A549 (cell line): Measurements from ENCODE around the gene TGFBR3. TPM values are rescaled to one million over a fixed set of nuclear protein-coding genes. Genes with fewer than 3 reads are reported as not detected.

Experiments
- ATAC-seq, 2 experiments: fragments of 200-7000 bp in 1 of 2; fragments of >200 bp in 1 of 2; cut with Nextera tagmentation in 1 of 2; cut with Tn5 transposase in 1 of 2; 3 replicates each; pipeline versions ENCODE4 v1.8.0 to v1.9.1; 2018 to 2020; ENCODE audit warnings: mild to moderate bottlenecking in 1 of 2, moderate library complexity in 1 of 2
- CTCF ChIA-PET: fragments of 300-600 bp; sonication (Branson Sonifier 250); formaldehyde crosslinking; extraction: SDS; loops from one replicate; lab custom pipeline; 2021; ENCODE audit warnings: antibody characterized with exemption, inconsistent platforms; lab: Yijun Ruan, JAX
- POLR2A ChIA-PET: fragments of 350-600 bp; formaldehyde crosslinking; extraction: SDS; loops from one replicate; lab custom pipeline; 2021; ENCODE audit warnings: antibody characterized with exemption, inconsistent platforms; lab: Yijun Ruan, JAX
- DNase-seq, 2 experiments: peaks; one replicate each; pipeline versions ENCODE4 v3.0.0 to v3.0.0-alpha.2; 2011 to 2016; ENCODE audit warnings: low read depth in 1 of 2, low spot score in 1 of 2
- FAIRE-seq: peaks from 2 replicates; lab custom pipeline; 2011; peaks lifted over from hg19 to GRCh38; lab: Jason Lieb, UNC
- H3K27ac ChIP-seq, 2 experiments: fragments of >200 bp; sonication (Bioruptor Twin); formaldehyde crosslinking; 3 replicates each; pipeline ENCODE4 v1.5.1; 2016 to 2017
- H3K4me1 ChIP-seq: fragments of >200 bp; sonication (Bioruptor Twin); formaldehyde crosslinking; 3 replicates; pipeline ENCODE4 v1.6.1; 2016
- H3K4me2 ChIP-seq: fragments of >200 bp; sonication (Bioruptor Twin); formaldehyde crosslinking; 3 replicates; pipeline ENCODE4 v1.6.1; 2016
- H3K4me3 ChIP-seq: fragments of >200 bp; sonication (Bioruptor Twin); formaldehyde crosslinking; 3 replicates; pipeline ENCODE4 v1.5.1; 2016
- H3K9me3 ChIP-seq: fragments of >200 bp; sonication (Bioruptor Twin); formaldehyde crosslinking; 3 replicates; pipeline ENCODE4 v1.6.1; 2016
- CHD4 ChIP-seq: fragments of 200-600 bp; sonication (generic); IDR thresholded peaks from 2 replicates; pipeline ENCODE4 v1.6.1; 2016; ENCODE audit warnings: antibody characterized with exemption, mild to moderate bottlenecking, borderline replicate concordance
- CTCF ChIP-seq: fragments of >200 bp; sonication (Bioruptor Twin); formaldehyde crosslinking; IDR thresholded peaks from 3 replicates; pipeline ENCODE4 v1.5.1; 2016
- E2F6 ChIP-seq: IDR thresholded peaks from 2 replicates; pipeline ENCODE4 v1.6.1; 2012; ENCODE audit warnings: low read depth, borderline replicate concordance
- FOSL2 ChIP-seq, 2 experiments: fragments of 450-650 bp in 1 of 2; fragments of >200 bp in 1 of 2; sonication (Bioruptor Twin) in 1 of 2; formaldehyde crosslinking; IDR thresholded peaks; 2 replicates each; pipeline versions ENCODE4 v1.5.0 to v1.6.1; 2016 to 2020; ENCODE audit warnings: mild to moderate bottlenecking in 1 of 2, moderate library complexity in 1 of 2
- FOXS1 ChIP-seq: fragments of 250-450 bp; sonication (Bioruptor Pico); IDR thresholded peaks from 2 replicates; pipeline ENCODE4 v1.5.0; 2020; ENCODE audit warnings: mild to moderate bottlenecking, moderate library complexity
- HDAC2 ChIP-seq: fragments of 200-600 bp; sonication (generic); IDR thresholded peaks from 2 replicates; pipeline ENCODE4 v1.6.1; 2016
- HEYL ChIP-seq: fragments of 250-450 bp; sonication (Bioruptor Pico); IDR thresholded peaks from 2 replicates; pipeline ENCODE4 v1.8.0; 2021; ENCODE audit warnings: mild to moderate bottlenecking, moderate library complexity
- HOXA7 ChIP-seq: fragments of 250-450 bp; sonication (Bioruptor Pico); IDR thresholded peaks from 2 replicates; pipeline ENCODE4 v1.5.0; 2020; ENCODE audit warnings: mild to moderate bottlenecking, moderate library complexity
- HOXB5 ChIP-seq: fragments of 250-450 bp; sonication (Bioruptor Pico); IDR thresholded peaks from 2 replicates; pipeline ENCODE4 v1.5.0; 2020; ENCODE audit warnings: mild to moderate bottlenecking, moderate library complexity
- JUN ChIP-seq, 2 experiments: fragments of >200 bp; sonication (Bioruptor Twin); formaldehyde crosslinking; IDR thresholded peaks; 2 replicates in 1 of 2; 3 replicates in 1 of 2; pipeline ENCODE4 v1.6.1; 2016 to 2017
- JUNB ChIP-seq: fragments of >200 bp; sonication (Bioruptor Twin); formaldehyde crosslinking; IDR thresholded peaks from 2 replicates; pipeline ENCODE4 v1.6.1; 2016
- KDM1A ChIP-seq: fragments of 200-600 bp; sonication (generic); IDR thresholded peaks from 2 replicates; pipeline ENCODE4 v1.6.1; 2016; ENCODE audit warnings: low read depth, mild to moderate bottlenecking
- MAFK ChIP-seq: fragments of 450-650 bp; IDR thresholded peaks from 2 replicates; pipeline ENCODE4 v1.6.1; 2014; ENCODE audit not compliant: partially characterized antibody
- NFE2L2 ChIP-seq: fragments of 150-350 bp; conservative IDR thresholded peaks from 2 replicates; pipeline ENCODE4 v1.6.1; 2014; ENCODE audit warnings: low read length
- NR3C1 ChIP-seq: fragments of >200 bp; sonication (Bioruptor Twin); formaldehyde crosslinking; IDR thresholded peaks from 3 replicates; pipeline ENCODE4 v1.6.1; 2017
- PBX3 ChIP-seq: IDR thresholded peaks from 2 replicates; pipeline ENCODE4 v1.6.1; 2012
- PHF8 ChIP-seq: fragments of 200-600 bp; sonication (generic); IDR thresholded peaks from 2 replicates; pipeline ENCODE4 v1.6.1; 2016; ENCODE audit warnings: low read depth, mild to moderate bottlenecking, antibody characterized with exemption, moderate library complexity, borderline replicate concordance
- POLR2A ChIP-seq: IDR thresholded peaks from 2 replicates; pipeline ENCODE4 v1.6.1; 2012; ENCODE audit warnings: mild to moderate bottlenecking, low read length
- SMC3 ChIP-seq: fragments of >200 bp; sonication (Bioruptor Twin); formaldehyde crosslinking; IDR thresholded peaks from 3 replicates; pipeline ENCODE4 v1.6.1; 2018; ENCODE audit warnings: inconsistent platforms
- TFCP2L1 ChIP-seq: fragments of 250-450 bp; sonication (Bioruptor Pico); IDR thresholded peaks from 2 replicates; pipeline ENCODE4 v1.5.0; 2021; ENCODE audit warnings: mild to moderate bottlenecking
- TP53 ChIP-seq: fragments of 250-450 bp; sonication (Bioruptor Pico); IDR thresholded peaks from 2 replicates; pipeline ENCODE4 v1.5.0; 2021; ENCODE audit warnings: mild to moderate bottlenecking, moderate library complexity
- ZC3H11A ChIP-seq: fragments of 450-650 bp; IDR thresholded peaks from 2 replicates; pipeline ENCODE4 v1.6.1; 2014; ENCODE audit warnings: antibody characterized with exemption, mild to moderate bottlenecking
- ZFP36 ChIP-seq: fragments of 450-650 bp; IDR thresholded peaks from 2 replicates; pipeline ENCODE4 v1.6.1; 2014; ENCODE audit warnings: borderline replicate concordance; ENCODE audit not compliant: partially characterized antibody
- polyA plus RNA-seq, 4 experiments: library from polyadenylated mRNA; depleted of rRNA in 3 of 4; stranded (reverse); fragments of >200 nt; fragmentation: RNase III in 1 of 4; extraction: RNeasy Plus Mini Kit Qiagen cat#74134 plus additional on column Dnase treatment in 1 of 4; gene quantifications; 2 replicates in 3 of 4; 3 replicates in 1 of 4; pipeline ENCODE4 v1.2.3, GENCODE V29; 2011 to 2017
- TF ChIP-seq, protein P1 (sequence below): fragments of 450-650 bp; IDR thresholded peaks from 2 replicates; pipeline ENCODE4 v1.6.1; 2014; ENCODE audit warnings: antibody characterized with exemption

Gene TGFBR3
- polyA plus RNA-seq, 2 of the 4 experiments (the other 2 are of a cell fraction): 5.0 to 8.9 TPM

- FAIRE-seq (no peak), DNase-seq (no peak), ATAC-seq (no peak)
- H3K27ac ChIP-seq: no peak overlapping the region
- no peak overlapping the region for H3K4me2 ChIP-seq
- ChIA-PET CTCF (no interaction called here), POLR2A (no interaction called here)
- no peak for TF ChIP-seq PBX3
- no peak for TF ChIP-seq ZFP36
- TF ChIP-seq SMC3: no peak
- TF ChIP-seq HEYL: no peak
- no peak for TF ChIP-seq FOSL2 (IDR thresholded peaks at IDR 0.05)
- no peak for TF ChIP-seq FOSL2 (CRISPR knock-in tag; IDR thresholded peaks at IDR 0.05)
- TF ChIP-seq ZC3H11A: no peak
- TF ChIP-seq TP53 (CRISPR knock-in tag): no peak
- no peak for TF ChIP-seq POLR2A
- no peak for TF ChIP-seq CTCF
- no peak for TF ChIP-seq FOXS1 (CRISPR knock-in tag)
- no peak for TF ChIP-seq HOXA7 (CRISPR knock-in tag)
- TF ChIP-seq NFE2L2: no peak
- H3K9me3 ChIP-seq: no peaks in the 10 kb centered on the region
- no peaks in the 10 kb centered on the region for H3K4me1 ChIP-seq
- no peak overlapping the region for H3K4me3 ChIP-seq
These were observed 224.8 kb downstream of the TGFBR3 start for GRCh38 chr1:91661121-91661520.

DNA sequence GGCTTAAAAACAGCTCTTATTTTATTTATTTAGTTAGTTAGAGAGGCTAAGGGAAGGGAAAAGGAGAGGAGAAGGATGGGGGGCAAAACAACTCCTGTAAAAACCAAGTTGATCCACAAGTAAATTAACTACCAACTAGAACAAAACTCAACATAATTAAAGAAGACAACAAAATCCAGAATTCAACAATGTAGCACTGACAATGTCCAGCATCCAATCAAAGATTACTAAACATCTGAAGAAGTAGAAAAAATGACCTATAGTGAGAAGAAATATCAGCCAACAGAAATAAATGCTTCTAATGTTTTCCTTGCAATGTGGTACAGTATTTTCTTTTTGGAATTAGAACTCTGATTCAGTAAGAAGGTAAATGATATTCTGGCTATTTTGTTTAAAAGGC, 225.2 kb downstream of the TGFBR3 start:
- CTCF ChIA-PET: no interaction called here
- Histone ChIP-seq H3K4me2 (no peak overlapping the region), H3K4me1 (no peaks in the 10 kb centered on the region), H3K9me3 (no peaks in the 10 kb centered on the region), H3K27ac (no peak overlapping the region), H3K4me3 (no peak overlapping the region)
- ATAC-seq (no peak), FAIRE-seq (no peak), DNase-seq (no peak)
- TF ChIP-seq JUN (IDR thresholded peaks at IDR 0.05): no peak
- no peak for TF ChIP-seq CHD4
- TF ChIP-seq JUNB: no peak
- TF ChIP-seq TFCP2L1 (CRISPR knock-in tag): no peak
- TF ChIP-seq SMC3: no peak
- TF ChIP-seq, protein P1, sequence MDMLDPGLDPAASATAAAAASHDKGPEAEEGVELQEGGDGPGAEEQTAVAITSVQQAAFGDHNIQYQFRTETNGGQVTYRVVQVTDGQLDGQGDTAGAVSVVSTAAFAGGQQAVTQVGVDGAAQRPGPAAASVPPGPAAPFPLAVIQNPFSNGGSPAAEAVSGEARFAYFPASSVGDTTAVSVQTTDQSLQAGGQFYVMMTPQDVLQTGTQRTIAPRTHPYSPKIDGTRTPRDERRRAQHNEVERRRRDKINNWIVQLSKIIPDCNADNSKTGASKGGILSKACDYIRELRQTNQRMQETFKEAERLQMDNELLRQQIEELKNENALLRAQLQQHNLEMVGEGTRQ: no peak
- TF ChIP-seq HOXB5 (CRISPR knock-in tag): no peak
- TF ChIP-seq E2F6: no peak
- TF ChIP-seq MAFK: no peak
- TF ChIP-seq PHF8: no peak
- TF ChIP-seq KDM1A: no peak
- no peak for TF ChIP-seq HDAC2
- no peak for TF ChIP-seq NR3C1
- POLR2A ChIA-PET: no interaction called here
